Measurements from ENCODE around the gene NAE1.
A peak's percentile ranks its signal among the peaks of the same experiment; 100 is the strongest.

Gene NAE1

GRCh38 chr16:66845080-66845410 is 14.3 kb upstream of the NAE1 start:
- TF ChIP-seq CTCF (IDR thresholded peaks at IDR 0.05; ENCODE audit: low read depth, low read length): no peak
- no peak for DNase-seq (ENCODE audit: low read depth, low spot score)
- in situ Hi-C loops (cut with HindIII; ENCODE audit: low sequenced_read_pairs): no loop called here
- H3K4me3 ChIP-seq (ENCODE audit: low read depth, low read length): no peak overlapping the region

GRCh38 chr16:66844342-66845079 is 13.7 kb upstream of the NAE1 start, which contains the start of gene CA7:
TSS of gene CA7 (plus strand) at chr16:66844414. CDS start at chr16:66844488, 74 bp downstream.
- no peak for TF ChIP-seq CTCF (IDR thresholded peaks at IDR 0.05; ENCODE audit: low read depth, low read length)
- in situ Hi-C loops (cut with HindIII; ENCODE audit: low sequenced_read_pairs): no loop called here
- peak within 1 kb of the TSS; percentile 13 for H3K4me3 ChIP-seq (ENCODE audit: low read depth, low read length)
- DNase-seq (ENCODE audit: low read depth, low spot score): no peak

- no peak overlapping the region for H3K4me3 ChIP-seq (ENCODE audit: low read depth, low read length)
- no peak for DNase-seq (ENCODE audit: low read depth, low spot score)
- TF ChIP-seq CTCF (IDR thresholded peaks at IDR 0.05; ENCODE audit: low read depth, low read length): no peak
- in situ Hi-C loops (cut with HindIII; ENCODE audit: low sequenced_read_pairs): no loop called here
Measured at GRCh38 chr16:66844009-66844341, 13.2 kb upstream of the NAE1 start.

GRCh38 chr16:66843191-66843590 is 12.4 kb upstream of the NAE1 start:
- TF ChIP-seq CTCF (IDR thresholded peaks at IDR 0.05; ENCODE audit: low read depth, low read length): no peak
- in situ Hi-C loops (cut with HindIII; ENCODE audit: low sequenced_read_pairs): no loop called here
- no peak for DNase-seq (ENCODE audit: low read depth, low spot score)
- H3K4me3 ChIP-seq (ENCODE audit: low read depth, low read length): no peak overlapping the region

- peak; percentile 16 for DNase-seq (ENCODE audit: low read depth, low spot score)
- H3K4me3 ChIP-seq (ENCODE audit: low read depth, low read length): no peak overlapping the region
- in situ Hi-C loops (cut with HindIII; ENCODE audit: low sequenced_read_pairs): no loop called here
- no peak for TF ChIP-seq CTCF (IDR thresholded peaks at IDR 0.05; ENCODE audit: low read depth, low read length)
Measured at GRCh38 chr16:66842765-66843164, 12.0 kb upstream of the NAE1 start.

- no peak for DNase-seq (ENCODE audit: low read depth, low spot score)
- TF ChIP-seq CTCF (IDR thresholded peaks at IDR 0.05; ENCODE audit: low read depth, low read length): no peak
- H3K4me3 ChIP-seq (ENCODE audit: low read depth, low read length): no peak overlapping the region
- in situ Hi-C loops (cut with HindIII; ENCODE audit: low sequenced_read_pairs): no loop called here
Measured at GRCh38 chr16:66841366-66841765, 10.6 kb upstream of the NAE1 start.
